Right ventricle myocardium superior (tissue), 1 donor: ENCODE measurements around the gene RELN. TPM values are rescaled to one million over a fixed set of nuclear protein-coding genes. Genes with fewer than 3 reads are reported as not detected.

ENCODE experiments used
- ATAC-seq: fragments of 200-7000 bp; cut with Tn5 transposase; one replicate; pipeline ENCODE4 v1.9.1; 2020; ENCODE audit warnings: mild to moderate bottlenecking; ENCODE audit not compliant: poor library complexity
- DNase-seq: peaks from one replicate; pipeline ENCODE4 v3.0.0-alpha.2; 2020
- intact Hi-C: fragments of 100-400 bp; cut with DNase I; formaldehyde crosslinking; loops from one replicate; pipeline ENCODE4 v1.11.2; 2022
- total RNA-seq: library from RNA; stranded (reverse); fragmentation: NEBNext Ultra II Directional; extraction: Animal tissue kit (Norgen Biotek cat#: 25700); gene quantifications from one replicate; pipeline ENCODE4 v1.2.1, GENCODE V29; 2021
- donor health status: DM: no; HTN: yes; CAD: no; lungs with severe emphysema.

RELN gene
- total RNA-seq, 1 donor from 2014 or later, result 0.56 TPM

GRCh38 chr7:103580031-103580430, 409.4 kb downstream of the RELN start:
- no peak for ATAC-seq
- intact Hi-C loops, result no loop called here
- DNase-seq, result no peak

GRCh38 chr7:103577059-103577458, 412.4 kb downstream of the RELN start:
- intact Hi-C loops, result no loop called here
- DNase-seq, result no peak
- ATAC-seq, result no peak

- ATAC-seq (no peak), DNase-seq (no peak)
- intact Hi-C loops, result no loop called here
These were observed 412.8 kb downstream of the RELN start for GRCh38 chr7:103576641-103577040.

- intact Hi-C loops, result loop anchor here (5.0 kb wide), 1 partner anchor 583 kb away; no protein-coding TSS in a partner anchor
- DNase-seq (no peak), ATAC-seq (no peak)
These were observed 414.9 kb downstream of the RELN start for GRCh38 chr7:103574576-103574975.

- DNase-seq (no peak), ATAC-seq (peak; percentile 29)
- intact Hi-C loops, result loop anchor here (5.0 kb wide), 1 partner anchor 584 kb away; no protein-coding TSS in a partner anchor
These were observed 415.9 kb downstream of the RELN start for GRCh38 chr7:103573479-103574058.

GRCh38 chr7:103571586-103571985, 417.9 kb downstream of the RELN start:
- intact Hi-C loops, result loop anchor here (5.0 kb wide), 1 partner anchor 586 kb away; no protein-coding TSS in a partner anchor
- no peak for ATAC-seq

GRCh38 chr7:103569621-103570305, 419.7 kb downstream of the RELN start:
- intact Hi-C loops, result loop anchor here (5.0 kb wide), 1 partner anchor 588 kb away; no protein-coding TSS in a partner anchor
- no peak for ATAC-seq
- no peak for DNase-seq

More at GRCh38 chr7:103571586-103571985, 417.9 kb downstream of the RELN start:
- DNase-seq, result no peak

- ATAC-seq (no peak), DNase-seq (no peak)
- intact Hi-C loops, result no loop called here
These were observed 425.0 kb downstream of the RELN start for GRCh38 chr7:103564416-103564815.

- ATAC-seq, result no peak
- DNase-seq, result no peak
- intact Hi-C loops, result no loop called here
These were observed 429.3 kb downstream of the RELN start for GRCh38 chr7:103560136-103560535.

- ATAC-seq (no peak), DNase-seq (no peak)
- intact Hi-C loops, result no loop called here
These were observed 438.4 kb downstream of the RELN start for GRCh38 chr7:103551016-103551415.

- ATAC-seq (no peak), DNase-seq (no peak)
- intact Hi-C loops, result no loop called here
These were observed 439.7 kb downstream of the RELN start for GRCh38 chr7:103549786-103550185.

GRCh38 chr7:103547451-103548284, 441.8 kb downstream of the RELN start:
- intact Hi-C loops, result no loop called here
- DNase-seq, result no peak
- no peak for ATAC-seq

- no peak for ATAC-seq
These were observed 447.0 kb downstream of the RELN start for GRCh38 chr7:103542470-103542869.

GRCh38 chr7:103541947-103542346, 447.5 kb downstream of the RELN start:
- ATAC-seq (no peak), DNase-seq (no peak)
- intact Hi-C loops, result no loop called here

More at GRCh38 chr7:103542470-103542869, 447.0 kb downstream of the RELN start:
- intact Hi-C loops, result no loop called here
- DNase-seq, result no peak

GRCh38 chr7:103541026-103541425, 448.4 kb downstream of the RELN start:
- intact Hi-C loops, result no loop called here
- ATAC-seq (peak; percentile 99), DNase-seq (peak; percentile 88)

GRCh38 chr7:103540338-103540737, 449.1 kb downstream of the RELN start:
- intact Hi-C loops, result no loop called here
- no peak for ATAC-seq
- no peak for DNase-seq

GRCh38 chr7:103539875-103540274, 449.6 kb downstream of the RELN start:
- ATAC-seq, result peak; percentile 57
- intact Hi-C loops, result no loop called here

GRCh38 chr7:103538964-103539709, 450.3 kb downstream of the RELN start:
- ATAC-seq (peak; percentile 14), DNase-seq (no peak)
- intact Hi-C loops, result no loop called here

More at GRCh38 chr7:103539875-103540274, 449.6 kb downstream of the RELN start:
- DNase-seq, result no peak

- no peak for DNase-seq
- ATAC-seq, result no peak
- intact Hi-C loops, result no loop called here
These were observed 455.7 kb downstream of the RELN start for GRCh38 chr7:103533761-103534160.
